ENCODE measurements around the gene ADD2. TPM values are rescaled to one million over a fixed set of nuclear protein-coding genes. Genes with fewer than 3 reads are reported as not detected.

Gene ADD2
- total RNA-seq, 4 donors from 2014 or later = 3.2 to 4.8 (median 4.3) TPM

DNA sequence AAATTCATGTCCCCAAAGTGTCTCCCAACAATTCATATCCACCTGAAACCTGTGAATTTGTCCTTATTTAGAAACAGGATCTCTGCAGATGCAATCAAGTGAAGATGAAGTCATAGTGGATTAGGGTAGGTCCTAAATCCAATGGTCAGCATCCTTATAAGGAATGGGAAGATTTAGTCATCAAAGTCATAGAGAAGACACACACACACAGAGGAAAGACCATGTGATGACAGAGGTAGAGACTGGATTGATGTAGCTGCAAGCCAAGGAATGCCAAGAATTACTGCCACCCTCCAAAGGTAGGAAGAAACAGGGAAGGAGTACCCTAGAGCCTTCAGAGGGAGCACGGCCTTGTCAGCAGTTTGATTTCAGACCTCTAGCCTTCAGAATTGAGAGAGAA is 17.7 kb downstream of the ADD2 start:
- TF ChIP-seq, protein P1, sequence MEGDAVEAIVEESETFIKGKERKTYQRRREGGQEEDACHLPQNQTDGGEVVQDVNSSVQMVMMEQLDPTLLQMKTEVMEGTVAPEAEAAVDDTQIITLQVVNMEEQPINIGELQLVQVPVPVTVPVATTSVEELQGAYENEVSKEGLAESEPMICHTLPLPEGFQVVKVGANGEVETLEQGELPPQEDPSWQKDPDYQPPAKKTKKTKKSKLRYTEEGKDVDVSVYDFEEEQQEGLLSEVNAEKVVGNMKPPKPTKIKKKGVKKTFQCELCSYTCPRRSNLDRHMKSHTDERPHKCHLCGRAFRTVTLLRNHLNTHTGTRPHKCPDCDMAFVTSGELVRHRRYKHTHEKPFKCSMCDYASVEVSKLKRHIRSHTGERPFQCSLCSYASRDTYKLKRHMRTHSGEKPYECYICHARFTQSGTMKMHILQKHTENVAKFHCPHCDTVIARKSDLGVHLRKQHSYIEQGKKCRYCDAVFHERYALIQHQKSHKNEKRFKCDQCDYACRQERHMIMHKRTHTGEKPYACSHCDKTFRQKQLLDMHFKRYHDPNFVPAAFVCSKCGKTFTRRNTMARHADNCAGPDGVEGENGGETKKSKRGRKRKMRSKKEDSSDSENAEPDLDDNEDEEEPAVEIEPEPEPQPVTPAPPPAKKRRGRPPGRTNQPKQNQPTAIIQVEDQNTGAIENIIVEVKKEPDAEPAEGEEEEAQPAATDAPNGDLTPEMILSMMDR (IDR thresholded peaks at IDR 0.05) = no peak
- ATAC-seq (ENCODE audit: low FRiP score) (no peak), DNase-seq (ENCODE audit: low spot score) (no peak)

DNA sequence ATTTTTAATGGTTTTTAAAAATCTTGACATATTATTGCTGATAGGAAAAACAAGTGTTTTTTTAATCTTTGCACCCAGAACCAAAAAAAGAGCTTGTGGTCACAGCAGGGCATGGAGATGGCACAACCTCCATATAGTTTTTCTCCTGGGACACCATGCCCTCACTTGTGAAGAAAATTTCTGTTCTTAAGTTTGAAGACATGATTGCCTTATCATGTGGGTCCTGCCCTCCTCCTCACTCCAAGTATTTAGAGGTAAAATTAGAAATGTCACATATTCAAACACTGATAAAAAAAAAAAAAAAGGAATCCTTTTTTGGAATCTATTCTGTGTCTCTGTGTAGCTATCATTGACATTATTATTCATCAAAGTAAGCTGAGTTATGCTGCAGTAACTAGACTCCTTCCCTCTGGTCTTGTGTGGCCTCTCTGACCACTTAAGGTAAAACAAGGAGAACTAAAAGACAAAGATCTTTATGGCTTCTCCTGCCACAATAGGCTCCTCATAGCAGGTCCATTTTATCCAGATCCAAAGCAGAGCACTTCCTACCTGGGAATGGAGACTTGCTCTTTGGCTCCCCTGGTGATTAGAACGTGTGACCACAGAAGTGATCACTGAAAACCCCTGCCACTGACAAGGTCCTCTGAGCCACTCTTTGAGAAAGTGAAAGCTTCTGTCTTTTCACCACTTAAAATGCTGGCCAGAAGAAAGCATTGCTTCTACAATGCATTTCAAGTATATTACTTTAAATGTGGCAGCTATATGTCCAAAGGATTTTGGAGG is 19.8 kb downstream of the ADD2 start:
- no peak for ATAC-seq (ENCODE audit: low FRiP score)
- TF ChIP-seq, protein P1 (IDR thresholded peaks at IDR 0.05) = no peak
- DNase-seq (ENCODE audit: low spot score) = no peak

GRCh38 chr2:70747284-70747683 is 20.7 kb downstream of the ADD2 start:
- ATAC-seq (ENCODE audit: low FRiP score) (no peak), DNase-seq (ENCODE audit: low spot score) (no peak)
- TF ChIP-seq, protein P1 (IDR thresholded peaks at IDR 0.05) = no peak

- DNase-seq (ENCODE audit: low spot score) = no peak
- no peak for ATAC-seq (ENCODE audit: low FRiP score)
- TF ChIP-seq, protein P1 (IDR thresholded peaks at IDR 0.05) = no peak
Measured at GRCh38 chr2:70746094-70746974, 21.7 kb downstream of the ADD2 start.

- ATAC-seq (ENCODE audit: low FRiP score) (no peak), DNase-seq (ENCODE audit: low spot score) (no peak)
Measured at GRCh38 chr2:70745276-70745825, 22.6 kb downstream of the ADD2 start.

DNA sequence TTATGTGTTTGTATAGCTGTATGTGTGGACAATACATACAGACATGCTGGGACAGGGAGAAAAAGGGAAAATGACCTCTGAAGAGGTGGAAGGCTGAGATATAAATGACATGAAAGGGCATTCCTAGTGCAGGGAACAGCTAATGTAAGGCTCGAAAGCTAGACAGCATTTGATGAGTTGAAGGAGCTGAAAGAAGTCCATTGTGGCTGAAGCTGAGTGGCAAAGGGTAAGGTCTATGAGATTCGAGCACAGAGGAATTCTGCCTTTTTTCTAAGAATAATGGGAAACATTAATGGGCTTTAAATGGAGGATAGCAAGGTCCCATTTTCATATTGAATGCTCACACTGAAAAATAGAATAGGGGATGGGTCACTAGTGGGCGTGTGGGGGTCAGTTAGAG is 23.6 kb downstream of the ADD2 start:
- no peak for DNase-seq (ENCODE audit: low spot score)
- ATAC-seq (ENCODE audit: low FRiP score) = no peak
- TF ChIP-seq, protein P1 (IDR thresholded peaks at IDR 0.05) = no peak

More at GRCh38 chr2:70745276-70745825, 22.6 kb downstream of the ADD2 start:
- TF ChIP-seq, protein P1 (IDR thresholded peaks at IDR 0.05) = no peak

All from omental fat pad (tissue), 4 donors.